Dendritic cell treated with granulocyte-macrophage colony-stimulating factor and Interleukin-4, amounts not matched to agents 40 ng/mL and 50 ng/mL, for 4 days (primary cell): ENCODE data around the gene NFE2.
"Not testable (repeated sequence)": the region's sequence is repeated elsewhere in the genome, so short reads cannot be mapped to it uniquely, and the experiment has no call there.

Experiments used
- H3K27ac Mint-ChIP-seq: one replicate; pipeline ENCODE4 v1.8.0; 2022; ENCODE audit warnings: mild to moderate bottlenecking, mixed read lengths
- H3K27me3 Mint-ChIP-seq: one replicate; pipeline ENCODE4 v1.8.0; 2022; ENCODE audit warnings: mild to moderate bottlenecking, mixed read lengths
- H3K36me3 Mint-ChIP-seq: one replicate; pipeline ENCODE4 v1.8.0; 2022; ENCODE audit warnings: low read depth, mixed read lengths
- H3K4me1 Mint-ChIP-seq: one replicate; pipeline ENCODE4 v1.8.0; 2022; ENCODE audit warnings: low read depth, mixed read lengths
- H3K4me3 Mint-ChIP-seq: one replicate; pipeline ENCODE4 v1.8.0; 2022; ENCODE audit warnings: mild to moderate bottlenecking, moderate library complexity, mixed read lengths
- H3K9me3 Mint-ChIP-seq: one replicate; pipeline ENCODE4 v1.8.0; 2022; ENCODE audit warnings: mixed read lengths
- intact Hi-C: fragments of 100-400 bp; cut with micrococcal nuclease; formaldehyde crosslinking; loops from one replicate; pipeline ENCODE4 v1.15.0; 2022

Gene NFE2

DNA sequence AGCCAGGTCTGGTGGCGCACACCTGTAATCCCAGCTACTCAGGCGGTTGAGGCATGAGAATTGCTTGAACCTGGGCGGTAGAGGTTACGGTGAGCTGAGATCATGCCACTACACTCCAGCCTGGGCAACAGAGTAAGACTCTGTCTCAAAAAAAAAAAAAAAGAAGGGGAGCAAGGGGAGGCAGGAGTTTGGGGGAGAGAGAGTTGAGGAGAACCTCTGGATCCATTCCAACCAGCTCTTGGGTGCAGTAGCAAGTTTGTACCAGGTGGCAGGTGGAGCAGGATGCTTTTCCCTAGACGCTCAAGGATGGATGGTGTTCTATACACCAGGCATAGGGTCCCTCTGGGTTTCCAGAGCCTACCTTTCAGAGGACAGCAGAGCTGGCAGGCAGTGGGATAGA, 1.9 kb downstream of the NFE2 start:
- Mint-ChIP-seq H3K36me3 (peaks cover 27% of the 10 kb centered on the region), H3K4me3 (peak overlapping the region; percentile 91), H3K27ac (peak overlapping the region; percentile 82), H3K27me3 (no peaks in the 10 kb centered on the region), H3K4me1 (peaks cover 89% of the 10 kb centered on the region), H3K9me3 (no peaks in the 10 kb centered on the region)
- intact Hi-C loops = loop anchor here (1.0 kb wide), 1 partner anchor 8 kb away; no protein-coding TSS in a partner anchor

DNA sequence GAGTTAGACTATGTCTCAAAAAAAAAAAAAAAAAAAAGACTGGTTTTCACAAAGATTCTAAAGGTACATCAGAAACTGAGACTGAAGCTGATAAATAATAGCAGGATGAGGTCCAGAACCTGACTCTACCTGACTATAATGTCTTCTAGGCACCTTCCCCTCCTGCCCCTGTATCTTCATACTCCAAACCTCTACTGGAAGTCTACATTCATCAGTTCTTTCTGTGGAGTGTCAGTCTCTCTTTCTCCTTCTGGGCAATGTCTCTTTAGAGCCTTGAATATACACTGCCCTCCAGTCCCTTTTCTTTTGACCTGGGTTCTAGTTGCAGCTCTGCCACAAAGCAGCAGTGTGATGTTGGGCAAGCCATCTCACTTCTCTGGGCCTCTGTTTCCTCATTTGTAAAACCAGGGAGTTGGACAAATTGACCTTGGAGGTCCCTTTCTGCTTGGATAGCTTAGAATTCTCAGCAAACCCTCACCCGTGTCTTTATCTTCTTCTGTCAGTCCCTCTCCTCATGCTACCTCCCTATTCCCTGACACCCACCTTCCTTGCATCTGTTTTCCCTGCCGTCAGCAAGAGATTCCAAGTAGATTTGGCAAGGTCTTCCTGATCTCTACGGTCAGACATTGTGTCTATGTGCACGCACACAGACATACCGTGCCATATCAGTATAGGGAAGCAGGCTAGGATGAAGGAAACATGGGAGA, 4.3 kb downstream of the NFE2 start:
- peak overlapping the region; percentile 74 for H3K4me3 Mint-ChIP-seq
- intact Hi-C loops = no loop called here
- H3K27me3 Mint-ChIP-seq = no peaks in the 10 kb centered on the region
- H3K4me1 Mint-ChIP-seq = peaks cover 91% of the 10 kb centered on the region
- no peaks in the 10 kb centered on the region for H3K9me3 Mint-ChIP-seq
- H3K36me3 Mint-ChIP-seq = peaks cover 27% of the 10 kb centered on the region
- H3K27ac Mint-ChIP-seq = peak overlapping the region; percentile 54

DNA sequence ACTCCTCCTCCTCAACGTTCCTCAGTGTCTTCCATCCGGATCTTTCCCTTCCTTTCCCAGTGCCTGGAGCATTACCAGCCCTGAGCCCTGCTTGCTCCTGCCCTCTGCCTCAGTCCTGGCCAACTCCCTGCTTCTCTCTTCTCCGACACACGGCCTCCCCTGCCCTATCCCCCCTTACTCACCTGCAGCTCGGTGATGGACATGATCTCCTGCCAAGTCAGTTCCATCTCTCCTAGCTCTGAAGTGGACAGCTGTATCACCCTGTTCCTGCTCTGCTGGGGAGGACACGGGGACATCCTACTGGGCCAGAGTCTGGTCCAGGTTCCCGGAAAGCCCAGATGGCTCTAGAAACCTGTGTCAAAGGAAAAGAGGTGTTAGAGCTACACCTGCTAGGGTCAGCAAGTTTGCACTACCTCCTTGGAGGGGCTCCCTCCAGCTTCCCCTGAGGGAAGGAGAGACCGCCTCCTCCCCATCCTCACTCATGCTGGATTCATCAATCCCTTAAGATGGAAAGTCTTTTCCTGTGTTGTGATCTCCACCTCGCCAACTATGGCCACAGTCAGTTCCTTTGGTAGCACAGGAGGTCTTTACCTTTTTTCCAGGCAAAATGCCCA, 5.8 kb downstream of the NFE2 start:
- H3K36me3 Mint-ChIP-seq = peaks cover 18% of the 10 kb centered on the region
- no peaks in the 10 kb centered on the region for H3K9me3 Mint-ChIP-seq
- no peaks in the 10 kb centered on the region for H3K27me3 Mint-ChIP-seq
- H3K4me1 Mint-ChIP-seq = peaks cover 94% of the 10 kb centered on the region
- H3K4me3 Mint-ChIP-seq = peak overlapping the region; percentile 45
- H3K27ac Mint-ChIP-seq = peak overlapping the region; percentile 54
- intact Hi-C loops = loop anchor here (1.0 to 2.0 kb wide), 2 partner anchors 29 to 74 kb away; no protein-coding TSS in a partner anchor

DNA sequence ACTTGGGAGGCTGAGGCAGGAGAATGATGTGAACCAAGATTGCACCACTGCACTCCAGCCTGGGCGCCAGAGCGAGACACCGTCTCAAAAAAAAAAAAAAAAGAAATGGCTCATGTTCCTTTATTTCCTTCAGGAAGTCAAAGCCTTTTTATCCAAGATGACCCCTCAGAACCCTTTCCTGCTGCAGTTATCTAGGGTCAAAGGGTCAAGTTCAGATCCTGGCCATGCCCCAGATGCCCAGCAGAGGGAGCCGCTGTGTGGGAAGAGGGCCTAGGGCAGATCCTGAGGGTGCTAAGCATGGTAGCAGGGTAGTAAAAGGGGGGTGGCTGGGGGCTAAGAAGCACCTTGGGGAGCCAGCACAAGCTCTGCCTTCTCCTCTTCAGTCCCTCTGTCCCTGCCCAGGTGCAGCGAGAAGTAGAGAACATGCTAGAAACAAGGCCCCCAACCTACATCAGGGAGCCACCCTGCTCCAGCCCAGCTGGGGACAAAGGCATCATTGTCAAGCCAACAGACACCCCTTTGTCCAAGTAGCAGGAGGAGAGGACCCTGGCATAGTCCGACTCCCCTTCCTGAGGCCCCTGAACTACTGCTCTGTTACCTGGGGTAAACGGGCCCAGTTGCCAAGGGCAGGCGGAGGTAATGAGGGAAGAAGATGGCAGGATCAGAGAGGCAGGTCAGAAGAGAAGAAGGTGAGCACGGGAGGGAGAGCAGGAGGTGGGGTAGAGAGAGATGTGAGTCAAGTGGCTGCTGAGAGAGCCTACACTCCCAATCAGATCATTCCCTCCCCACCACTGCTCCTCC, 6.5 kb downstream of the NFE2 start:
- Mint-ChIP-seq H3K4me1 (peaks cover 94% of the 10 kb centered on the region), H3K27me3 (no peaks in the 10 kb centered on the region), H3K36me3 (peaks cover 10% of the 10 kb centered on the region), H3K4me3 (peak overlapping the region; percentile 21), H3K9me3 (no peaks in the 10 kb centered on the region), H3K27ac (peak overlapping the region; percentile 54)
- intact Hi-C loops = loop anchor here (1.0 to 2.0 kb wide), 2 partner anchors 30 to 74 kb away; no protein-coding TSS in a partner anchor

DNA sequence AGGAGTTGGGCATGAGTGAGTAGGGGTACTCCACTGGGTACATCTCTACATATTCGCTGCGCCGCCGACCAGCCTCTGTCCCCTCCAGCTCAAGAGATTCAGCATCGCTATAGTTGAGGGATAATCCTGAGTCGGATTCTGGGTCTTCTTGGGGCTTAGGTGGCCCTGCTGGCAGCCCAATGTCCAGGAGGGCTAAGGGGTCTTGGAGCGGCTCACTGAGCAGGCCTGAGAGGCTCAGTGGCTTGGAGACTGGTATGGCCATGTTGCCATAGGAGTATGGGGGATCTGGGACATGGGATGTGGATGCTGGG, 7.9 kb downstream of the NFE2 start:
- Mint-ChIP-seq H3K4me3 (peak overlapping the region; percentile 30), H3K4me1 (peaks cover 95% of the 10 kb centered on the region), H3K27ac (peak overlapping the region; percentile 47), H3K27me3 (no peaks in the 10 kb centered on the region), H3K9me3 (no peaks in the 10 kb centered on the region), H3K36me3 (peaks cover 3% of the 10 kb centered on the region)
- intact Hi-C loops = no loop called here

DNA sequence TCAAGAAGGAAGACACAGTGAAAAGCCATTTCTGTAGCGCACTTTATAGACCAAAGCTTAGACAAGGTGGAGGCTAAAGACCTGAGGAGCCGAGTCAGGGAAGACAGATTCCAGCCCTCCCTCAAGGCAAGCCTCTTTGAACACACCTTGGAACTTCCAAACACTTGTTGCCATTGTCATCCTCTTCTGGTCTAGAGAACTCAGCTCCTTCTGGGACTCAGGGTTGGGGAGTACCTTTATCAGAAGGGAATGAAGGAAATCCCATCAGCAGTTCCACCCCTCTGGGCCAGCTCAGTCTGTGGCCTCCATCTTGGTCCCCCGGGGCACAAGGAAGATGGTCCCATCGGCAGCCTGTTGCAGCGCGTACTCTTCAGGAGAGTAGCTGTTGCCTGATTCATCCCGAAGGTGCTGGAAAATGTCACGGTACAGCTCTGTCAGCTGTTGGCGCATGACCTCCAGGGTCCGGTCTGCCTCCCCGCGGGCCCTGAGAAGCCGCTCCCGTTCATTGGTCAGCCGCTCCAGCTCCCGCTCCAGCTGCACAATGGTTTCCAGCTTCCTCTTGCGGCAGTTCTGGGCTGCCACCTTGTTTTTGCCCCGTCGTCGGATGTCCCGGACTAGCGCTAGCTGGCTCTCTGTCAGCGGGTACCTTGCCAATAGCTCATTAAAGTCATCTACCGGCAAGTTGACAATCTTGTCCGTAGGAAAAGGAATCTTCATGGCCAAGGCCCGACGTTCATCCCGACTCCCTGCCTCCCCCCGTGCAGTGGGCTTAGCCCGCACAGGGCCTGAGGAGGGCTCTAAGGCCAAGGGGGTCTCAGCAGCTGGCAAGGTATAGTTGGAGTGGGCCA, 8.5 kb downstream of the NFE2 start:
- no peaks in the 10 kb centered on the region for H3K9me3 Mint-ChIP-seq
- no peaks in the 10 kb centered on the region for H3K27me3 Mint-ChIP-seq
- intact Hi-C loops = no loop called here
- H3K27ac Mint-ChIP-seq = peak overlapping the region; percentile 75
- peak overlapping the region; percentile 30 for H3K4me3 Mint-ChIP-seq
- H3K4me1 Mint-ChIP-seq = peaks cover 96% of the 10 kb centered on the region
- H3K36me3 Mint-ChIP-seq = no peaks in the 10 kb centered on the region

DNA sequence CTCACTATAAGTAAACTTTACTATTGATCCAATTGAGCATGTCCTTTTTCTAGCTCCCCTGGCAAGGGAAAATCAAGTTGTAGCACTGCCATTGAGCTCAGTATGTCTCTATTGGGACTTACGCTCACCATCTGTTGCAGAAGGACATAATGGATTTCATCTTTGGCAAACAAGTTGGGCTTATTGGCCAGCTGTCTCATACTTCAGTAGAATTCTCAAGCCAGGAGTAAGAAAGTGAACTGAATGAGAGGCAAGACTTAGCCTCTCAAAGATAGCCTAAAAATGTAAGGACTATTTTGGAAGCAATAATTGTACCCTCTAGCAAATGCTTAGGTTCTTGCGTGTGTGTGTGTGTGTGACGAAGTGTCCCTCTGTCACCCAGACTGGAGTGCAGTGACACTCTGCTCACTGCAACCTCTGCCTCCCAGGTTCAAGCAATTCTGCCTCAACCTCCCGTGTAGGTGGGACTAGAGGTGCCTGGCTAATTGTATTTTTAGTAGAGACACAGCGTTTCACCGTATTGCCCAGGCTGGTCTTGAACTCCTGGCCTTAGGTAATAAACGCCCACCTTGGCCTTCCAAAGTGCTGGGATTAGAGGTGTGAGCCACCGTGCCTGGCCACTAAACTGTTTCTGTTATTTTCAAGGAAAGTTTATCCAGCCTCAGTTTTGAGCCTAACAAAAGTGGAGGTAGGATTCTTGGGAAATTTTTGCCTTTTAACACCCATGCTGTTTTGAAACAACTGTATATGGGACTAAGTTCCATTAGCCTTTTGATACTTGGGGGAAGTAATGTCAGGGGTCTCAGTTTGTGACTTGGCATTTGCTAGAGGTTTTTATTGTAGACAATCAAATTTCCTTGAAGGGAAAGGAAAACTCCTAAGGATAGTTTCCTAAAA, 13.3 kb downstream of the NFE2 start:
- Mint-ChIP-seq H3K4me3 (no peak overlapping the region), H3K27me3 (no peaks in the 10 kb centered on the region), H3K36me3 (no peaks in the 10 kb centered on the region), H3K9me3 (no peaks in the 10 kb centered on the region), H3K27ac (no peak overlapping the region), H3K4me1 (peaks cover 80% of the 10 kb centered on the region)
- intact Hi-C loops = no loop called here

DNA sequence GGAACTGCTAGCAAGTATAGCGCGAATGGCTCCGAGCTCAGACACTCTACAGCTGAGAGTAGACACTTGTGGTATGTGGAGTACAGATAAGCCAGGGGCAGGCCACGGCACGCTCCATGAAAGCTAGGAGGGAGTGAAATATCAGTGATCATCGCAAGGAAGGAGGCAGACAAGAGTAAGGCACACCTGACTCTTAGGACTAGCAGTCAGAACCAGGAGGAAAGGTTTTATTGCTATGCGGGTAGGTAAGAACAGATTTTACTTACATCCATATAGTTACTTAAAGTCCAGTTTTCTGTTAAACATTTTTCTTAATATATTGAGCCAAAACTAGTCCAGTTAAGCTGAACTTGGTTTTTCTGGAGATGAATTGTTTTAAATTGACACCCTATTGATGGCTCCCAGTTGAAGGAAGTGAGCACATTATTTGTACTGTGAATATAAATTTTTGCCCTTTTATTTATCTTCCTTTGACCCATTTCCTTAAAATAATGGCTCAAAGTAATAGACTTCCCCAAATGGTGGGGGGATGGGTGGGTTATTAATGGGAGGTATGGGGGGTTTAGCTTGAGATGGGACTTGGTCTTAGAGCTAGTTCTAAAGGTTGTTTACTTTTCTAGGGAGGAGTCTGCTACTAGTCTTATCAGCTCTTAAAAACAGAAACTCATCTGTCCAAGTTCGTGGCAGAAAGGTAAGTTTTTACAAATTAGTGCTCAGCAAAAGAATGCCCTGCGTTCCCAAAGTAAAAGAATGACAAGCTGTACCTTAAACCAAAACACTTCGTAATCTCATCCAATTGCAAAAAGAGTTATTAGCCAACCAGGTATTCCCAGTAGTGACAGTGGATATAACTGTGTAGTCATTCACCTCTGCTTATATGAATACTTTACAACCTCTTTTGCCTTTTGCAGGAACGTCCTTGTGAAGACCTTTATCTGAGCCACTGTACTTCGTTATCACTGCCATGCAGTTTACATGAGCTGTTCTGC, 14.5 kb downstream of the NFE2 start:
- Mint-ChIP-seq H3K4me1 (peaks cover 73% of the 10 kb centered on the region), H3K9me3 (no peaks in the 10 kb centered on the region), H3K4me3 (peak overlapping the region; percentile 46), H3K27me3 (no peaks in the 10 kb centered on the region), H3K27ac (peak overlapping the region; percentile 80), H3K36me3 (no peaks in the 10 kb centered on the region)
- intact Hi-C loops = no loop called here

DNA sequence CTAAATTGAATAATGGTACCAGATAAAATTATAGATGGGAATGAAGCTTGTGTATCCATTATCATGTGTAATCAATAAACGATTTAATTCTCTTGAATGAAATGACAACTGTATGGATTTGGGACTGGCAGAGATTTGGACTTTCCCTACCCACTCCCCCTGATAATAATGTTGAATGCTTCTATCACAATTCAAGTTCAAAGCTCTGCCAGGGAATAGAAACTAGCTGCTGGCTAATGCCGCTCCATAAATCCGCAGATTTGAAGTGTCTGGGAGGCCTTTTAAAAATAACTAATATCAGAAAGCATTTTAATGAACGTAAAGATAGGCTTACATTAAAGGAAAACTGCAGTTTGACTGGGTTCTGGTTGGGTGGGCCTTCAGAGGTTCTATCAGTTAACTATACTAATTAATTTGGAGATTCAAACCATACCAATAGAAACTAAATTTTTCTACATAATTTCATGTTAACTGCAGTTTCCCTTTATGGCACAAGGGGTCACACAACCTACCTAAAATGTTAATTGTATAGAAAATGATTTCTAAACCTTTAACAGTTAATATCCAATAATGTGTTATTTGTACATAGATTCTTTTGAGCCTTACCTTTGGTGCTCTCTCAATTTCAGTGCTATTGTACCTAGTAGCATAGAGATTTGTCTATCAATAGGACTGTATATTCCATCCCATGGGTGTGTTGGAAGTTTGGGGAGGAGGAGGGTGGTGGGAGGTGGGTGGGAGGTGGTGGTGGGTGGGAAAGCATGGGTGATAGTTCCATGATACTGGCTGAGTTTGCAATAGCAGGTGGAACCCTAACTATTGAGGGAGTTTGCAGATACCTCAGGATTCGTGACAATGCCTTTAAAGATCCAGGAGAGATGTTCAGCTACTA, 15.4 kb downstream of the NFE2 start:
- H3K27ac Mint-ChIP-seq = peak overlapping the region; percentile 80
- intact Hi-C loops = no loop called here
- H3K27me3 Mint-ChIP-seq = no peaks in the 10 kb centered on the region
- peaks cover 63% of the 10 kb centered on the region for H3K4me1 Mint-ChIP-seq
- no peaks in the 10 kb centered on the region for H3K9me3 Mint-ChIP-seq
- peak overlapping the region; percentile 46 for H3K4me3 Mint-ChIP-seq
- H3K36me3 Mint-ChIP-seq = no peaks in the 10 kb centered on the region

DNA sequence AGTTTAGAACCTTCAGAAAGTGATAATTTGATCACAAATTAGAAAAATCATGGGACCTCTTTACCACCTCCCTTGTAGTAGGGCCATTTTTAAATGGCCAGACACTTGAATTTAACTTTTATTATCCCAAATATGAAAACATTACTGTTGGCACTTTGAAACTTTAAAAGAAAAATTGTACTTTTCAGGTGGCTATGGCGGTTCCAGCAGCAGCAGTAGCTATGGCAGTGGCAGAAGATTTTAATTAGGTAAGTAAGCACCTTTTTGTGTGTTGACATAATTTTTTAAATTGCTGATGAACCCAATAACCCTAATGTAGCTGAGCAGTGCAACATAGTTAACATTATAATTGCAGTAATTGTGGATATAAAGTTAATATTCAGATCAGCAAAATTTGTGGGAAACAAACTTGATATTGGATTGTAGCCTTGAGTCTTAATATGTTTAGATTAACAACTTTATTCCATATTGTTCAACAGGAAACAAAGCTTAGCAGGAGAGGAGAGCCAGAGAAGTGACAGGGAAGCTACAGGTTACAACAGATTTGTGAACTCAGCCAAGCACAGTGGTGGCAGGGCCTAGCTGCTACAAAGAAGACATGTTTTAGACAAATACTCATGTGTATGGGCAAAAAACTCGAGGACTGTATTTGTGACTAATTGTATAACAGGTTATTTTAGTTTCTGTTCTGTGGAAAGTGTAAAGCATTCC, 16.6 kb downstream of the NFE2 start:
- H3K9me3 Mint-ChIP-seq, H3K36me3 Mint-ChIP-seq, H3K27me3 Mint-ChIP-seq, H3K4me3 Mint-ChIP-seq, intact Hi-C loops: not testable (repeated sequence)
- peak overlapping the region; percentile 45 for H3K27ac Mint-ChIP-seq
- H3K4me1 Mint-ChIP-seq = peaks cover 52% of the 10 kb centered on the region
